Esophagus mucosa (tissue), 1 donor: ENCODE results near the gene NCAPG2. TPM values are rescaled to one million over a fixed set of nuclear protein-coding genes. Genes with fewer than 3 reads are reported as not detected.
A peak's percentile ranks its signal among the peaks of the same experiment; 100 is the strongest.
"Not testable (repeated sequence)": the region's sequence is repeated elsewhere in the genome, so short reads cannot be mapped to it uniquely, and the experiment has no call there.

Source experiments
- ATAC-seq: fragments of 200-7000 bp; cut with Tn5 transposase; one replicate; pipeline ENCODE4 v1.9.1; 2020
- total RNA-seq: library from RNA; stranded (reverse); gene quantifications from one replicate; pipeline ENCODE4 v1.2.4, GENCODE V29; 2023
- donor health status: DM: yes; HTN: yes; CAD: no.

NCAPG2 gene
- total RNA-seq, 1 donor from 2014 or later = 24.1 TPM

GRCh38 chr7:158666401-158666800 lies 38.2 kb downstream of the NCAPG2 start:
- ATAC-seq = no peak

- ATAC-seq = no peak
Observed at GRCh38 chr7:158664406-158664805, 40.2 kb downstream of the NCAPG2 start.

- no peak for ATAC-seq
Observed at GRCh38 chr7:158663428-158663741, 41.2 kb downstream of the NCAPG2 start.

- ATAC-seq = no peak
Observed at GRCh38 chr7:158662610-158663427, 41.8 kb downstream of the NCAPG2 start.

GRCh38 chr7:158658475-158658874 lies 46.1 kb downstream of the NCAPG2 start:
- no peak for ATAC-seq

GRCh38 chr7:158657189-158657746 lies 47.3 kb downstream of the NCAPG2 start:
- no peak for ATAC-seq

- ATAC-seq = peak; percentile 87
Observed at GRCh38 chr7:158655931-158656441, 48.6 kb downstream of the NCAPG2 start.

GRCh38 chr7:158655507-158655906 lies 49.1 kb downstream of the NCAPG2 start:
- ATAC-seq = peak; percentile 36

- ATAC-seq = peak; percentile 13
Observed at GRCh38 chr7:158651968-158652565, 52.5 kb downstream of the NCAPG2 start.

GRCh38 chr7:158650821-158651225 lies 53.8 kb downstream of the NCAPG2 start:
- no peak for ATAC-seq

GRCh38 chr7:158649279-158649678 lies 55.3 kb downstream of the NCAPG2 start:
- ATAC-seq = no peak

- ATAC-seq = no peak
Observed at GRCh38 chr7:158648787-158649186, 55.8 kb downstream of the NCAPG2 start.

- ATAC-seq = no peak
Observed at GRCh38 chr7:158648168-158648567, 56.4 kb downstream of the NCAPG2 start.

- ATAC-seq = no peak
Observed at GRCh38 chr7:158647475-158647792, 57.2 kb downstream of the NCAPG2 start.

- no peak for ATAC-seq
Observed at GRCh38 chr7:158646766-158647474, 57.7 kb downstream of the NCAPG2 start.

- no peak for ATAC-seq
Observed at GRCh38 chr7:158645842-158646241, 58.8 kb downstream of the NCAPG2 start.

- ATAC-seq = no peak
Observed at GRCh38 chr7:158642149-158642548, 62.5 kb downstream of the NCAPG2 start.

GRCh38 chr7:158638001-158638400 lies 66.6 kb downstream of the NCAPG2 start:
- ATAC-seq = no peak

- no peak for ATAC-seq
Observed at GRCh38 chr7:158633055-158633956, 71.3 kb downstream of the NCAPG2 start.

GRCh38 chr7:158631574-158632195 lies 72.9 kb downstream of the NCAPG2 start:
- ATAC-seq = no peak

- not testable (repeated sequence) for ATAC-seq
Observed at GRCh38 chr7:158626289-158626688, 78.3 kb downstream of the NCAPG2 start.

GRCh38 chr7:158623241-158623640 lies 81.4 kb downstream of the NCAPG2 start:
- no peak for ATAC-seq
